ENCODE measurements around the gene ATXN3. TPM values are rescaled to one million over a fixed set of nuclear protein-coding genes. Genes with fewer than 3 reads are reported as not detected.

Gene ATXN3
- total RNA-seq, 8 experiments from 2014 or later: 13.9 to 45.1 (median 24.4) TPM

- no peak overlapping the region for H3K27ac ChIP-seq
- peak in 1 of 8 experiments; percentile 67 for ATAC-seq (replicated peaks in 6 of 8)
- WGBS, 10 experiments: 86 to 100% (median 100%) methylated on average over 1 to 3 of the region's 3 CpGs; no CpG with 5 or more reads in 2 of the 10 experiments
- in situ Hi-C loops (cut with MboI; ENCODE audit: low pct_unique_long_range_greater_than_20kb in 2 of 9, low sequenced_read_pairs in 9 of 9, unreplicated experiment in 9 of 9): no loop called here
- H3K4me1 ChIP-seq (replicated peaks in 1 of 2): no peaks in the 10 kb centered on the region
- H3K4me3 ChIP-seq: no peak overlapping the region
These were observed 84.9 kb downstream of the ATXN3 start for GRCh38 chr14:92021523-92021922.

GRCh38 chr14:92014040-92014439, 92.3 kb downstream of the ATXN3 start:
- in situ Hi-C loops (cut with MboI; ENCODE audit: low pct_unique_long_range_greater_than_20kb in 2 of 9, low sequenced_read_pairs in 9 of 9, unreplicated experiment in 9 of 9): no loop called here
- Histone ChIP-seq H3K27ac (no peak overlapping the region), H3K4me3 (no peak overlapping the region), H3K4me1 (replicated peaks in 1 of 2) (no peaks in the 10 kb centered on the region)
- ATAC-seq (replicated peaks in 6 of 8): no peak

GRCh38 chr14:92012121-92012748, 94.1 kb downstream of the ATXN3 start:
- no peaks in the 10 kb centered on the region for H3K4me1 ChIP-seq (replicated peaks in 1 of 2)
- ATAC-seq (replicated peaks in 6 of 8): no peak
- in situ Hi-C loops (cut with MboI; ENCODE audit: low pct_unique_long_range_greater_than_20kb in 2 of 9, low sequenced_read_pairs in 9 of 9, unreplicated experiment in 9 of 9): no loop called here
- H3K27ac ChIP-seq: no peak overlapping the region
- H3K4me3 ChIP-seq: no peak overlapping the region
- WGBS, 10 experiments: 78 to 100% (median 89%) methylated on average over 2 to 4 of the region's 4 CpGs; no CpG with 5 or more reads in 1 of the 10 experiments

GRCh38 chr14:92010644-92011043, 95.7 kb downstream of the ATXN3 start:
- 92 to 100% (median 100%) methylated on average over 1 to 3 of the region's 3 CpGs; no CpG with 5 or more reads in 1 of the 10 experiments for WGBS, 10 experiments
- in situ Hi-C loops (cut with MboI; ENCODE audit: low pct_unique_long_range_greater_than_20kb in 2 of 9, low sequenced_read_pairs in 9 of 9, unreplicated experiment in 9 of 9): no loop called here
- ATAC-seq (replicated peaks in 6 of 8): no peak
- Histone ChIP-seq H3K4me3 (no peak overlapping the region), H3K27ac (no peak overlapping the region), H3K4me1 (replicated peaks in 1 of 2) (no peaks in the 10 kb centered on the region)

- no peaks in the 10 kb centered on the region for H3K4me1 ChIP-seq (replicated peaks in 1 of 2)
- ATAC-seq (replicated peaks in 6 of 8): no peak
- WGBS, 10 experiments: 17 to 100% (median 100%) methylated on average over 1 of the region's 1 CpG; no CpG with 5 or more reads in 2 of the 10 experiments
- H3K4me3 ChIP-seq: no peak overlapping the region
- no peak overlapping the region for H3K27ac ChIP-seq
- in situ Hi-C loops (cut with MboI; ENCODE audit: low pct_unique_long_range_greater_than_20kb in 2 of 9, low sequenced_read_pairs in 9 of 9, unreplicated experiment in 9 of 9): no loop called here
These were observed 96.8 kb downstream of the ATXN3 start for GRCh38 chr14:92009604-92010003.

Other genes starting within 250 kb of the ATXN3 start
- 10 to 100 TPM in 1 of 8 experiments, 1 to 10 TPM in 3, under 1 TPM in 4; 0.10 to 81.1 (median 1.2) TPM for gene TC2N, start 239.0 kb downstream of the ATXN3 start, total RNA-seq
- 100 to 1,000 TPM in 1 of 8 experiments, 1 to 10 TPM in 5, under 1 TPM in 2; 0.50 to 516 (median 3.4) TPM for gene FBLN5, start 158.9 kb downstream of the ATXN3 start, total RNA-seq
- 10 to 100 TPM; 16.8 to 45.2 (median 24.1) TPM for gene TRIP11, start 66.5 kb downstream of the ATXN3 start, total RNA-seq
- gene NDUFB1, start 15.1 kb upstream of the ATXN3 start, total RNA-seq: 100 to 1,000 TPM; 306 to 552 (median 483) TPM
- gene CPSF2, start 15.4 kb upstream of the ATXN3 start, total RNA-seq: 10 to 100 TPM; 15.4 to 64.9 (median 33.7) TPM
- gene SLC24A4, start 216.6 kb upstream of the ATXN3 start, total RNA-seq: under 1 TPM in 7 of 8 experiments, not detected in 1; under 0.01 to 0.66 (median 0.20) TPM